ENCODE measurements around the gene ICE1. TPM values are rescaled to one million over a fixed set of nuclear protein-coding genes. Genes with fewer than 3 reads are reported as not detected.

ICE1 gene, protein sequence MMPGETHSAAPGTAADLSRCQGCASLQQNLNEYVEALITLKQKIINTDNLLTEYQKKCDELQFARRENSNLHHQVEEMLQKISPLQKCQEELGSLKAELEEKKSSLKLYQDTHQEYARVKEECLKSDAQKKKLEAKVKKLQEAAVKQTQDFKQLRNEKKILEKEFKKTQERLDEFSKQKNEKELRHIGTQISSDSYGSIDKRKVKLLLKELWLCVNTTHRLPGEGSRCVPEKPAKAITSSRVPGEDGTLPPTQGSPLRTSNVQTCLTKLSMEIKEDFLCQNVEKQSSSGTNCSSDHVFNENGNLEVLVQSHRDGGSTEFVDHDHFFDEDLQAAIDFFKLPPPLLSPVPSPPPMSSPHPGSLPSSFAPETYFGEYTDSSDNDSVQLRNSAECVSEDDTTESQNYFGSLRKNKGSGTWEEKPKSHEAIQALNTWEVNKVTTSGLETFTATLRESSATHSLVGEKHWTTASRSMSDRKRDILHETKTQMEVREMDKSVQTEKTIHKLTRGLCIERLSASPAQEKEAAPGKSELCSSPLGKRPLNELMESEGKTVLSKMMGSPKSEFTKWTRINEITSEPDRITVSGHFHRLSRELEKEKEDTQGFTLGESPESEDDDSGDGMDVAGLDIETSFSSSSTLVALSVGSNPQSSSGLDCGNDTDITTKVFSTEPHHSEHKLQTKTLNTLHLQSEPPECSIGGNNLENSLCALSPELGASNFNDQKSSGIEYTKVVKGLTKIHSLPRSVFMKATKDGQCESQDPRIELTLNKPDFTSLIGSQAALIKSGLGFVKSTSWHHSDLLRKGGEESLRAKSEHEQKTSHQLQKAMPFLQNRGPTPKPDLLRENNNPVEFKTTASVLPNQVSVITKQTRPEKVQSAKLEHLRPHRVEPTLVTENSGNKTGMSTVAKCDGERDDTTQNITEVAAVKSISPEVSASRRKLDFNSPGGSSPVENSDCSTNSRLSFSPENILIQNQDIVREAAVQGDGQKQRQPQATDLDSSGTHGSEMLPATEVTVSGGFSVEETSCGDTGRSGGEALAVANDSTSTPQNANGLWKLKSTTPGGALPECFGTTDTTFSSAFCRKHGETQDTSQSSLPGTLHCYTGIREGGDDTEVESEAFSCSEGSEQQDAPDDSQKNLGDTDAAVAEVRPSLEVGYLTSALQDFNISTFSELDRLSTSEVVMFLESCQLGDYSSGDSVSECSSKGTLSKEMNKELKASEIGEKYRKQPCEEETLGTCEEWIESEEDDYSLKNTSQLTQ (N-terminal part only)
- 10 to 100 TPM; 32.0 to 35.7 TPM for total RNA-seq
- polyA plus RNA-seq (ENCODE audit: insufficient read length in 2 of 2) = 10 to 100 TPM; 16.5 to 25.9 TPM
- long read RNA-seq, donor 1, partial matches to known transcripts = 12 of 12 reads
- long read RNA-seq, donor 1, other reads (novel, unspliced or antisense) = 0 of 12 reads
- long read RNA-seq, donor 2 = 0 reads
- long read RNA-seq, donor 3, partial matches to known transcripts = 5 of 5 reads
- long read RNA-seq, donor 3, other reads (novel, unspliced or antisense) = 0 of 5 reads
- long read RNA-seq, donor 4, partial matches to known transcripts = 0 of 1 reads
- long read RNA-seq, donor 4, other reads (novel, unspliced or antisense) = 0 of 1 reads

GRCh38 chr5:5421961-5422818, at the start of gene ICE1:
Gene ICE1 (plus strand): TSS chr5:5422677. CDS start chr5:5422916, 239 bp downstream.
- H3K9me3 ChIP-seq (ENCODE audit: control insufficient read depth, insufficient read depth, low read length) = no peaks in the 10 kb centered on the region
- peaks cover 17% of the 10 kb centered on the region for H3K4me1 ChIP-seq (ENCODE audit: control insufficient read depth, insufficient read depth, low read length)
- peak within 1 kb of the TSS; percentile 82 for H3K4me3 ChIP-seq (ENCODE audit: low read depth, low read length)
- H3K27ac ChIP-seq (ENCODE audit: low read depth, low read length) = peak within 1 kb of the TSS; percentile 99
- DNase-seq (ENCODE audit: low read depth in 4 of 6, low spot score in 6 of 6) = peak; percentile 93 to 99 (median 97)
- H3K36me3 ChIP-seq (ENCODE audit: control insufficient read depth, insufficient read depth, low read length) = peaks cover 2% of the 10 kb centered on the region
- H3K27me3 ChIP-seq (ENCODE audit: control insufficient read depth, insufficient read depth, low read length) = no peaks in the 10 kb centered on the region
- under 1% methylated on average over 66 of the region's 71 CpGs for WGBS (ENCODE audit: insufficient coverage)

GRCh38 chr5:5372930-5373329, 49.5 kb upstream of the ICE1 start:
- peaks cover 4% of the 10 kb centered on the region for H3K4me1 ChIP-seq (ENCODE audit: control insufficient read depth, insufficient read depth, low read length)
- no peaks in the 10 kb centered on the region for H3K9me3 ChIP-seq (ENCODE audit: control insufficient read depth, insufficient read depth, low read length)
- 90% methylated on average over 10 of the region's 10 CpGs for WGBS (ENCODE audit: insufficient coverage)
- no peaks in the 10 kb centered on the region for H3K36me3 ChIP-seq (ENCODE audit: control insufficient read depth, insufficient read depth, low read length)
- DNase-seq (ENCODE audit: low read depth in 4 of 6, low spot score in 6 of 6) = no peak
- H3K27ac ChIP-seq (ENCODE audit: low read depth, low read length) = no peak overlapping the region
- H3K27me3 ChIP-seq (ENCODE audit: control insufficient read depth, insufficient read depth, low read length) = no peaks in the 10 kb centered on the region
- no peak overlapping the region for H3K4me3 ChIP-seq (ENCODE audit: low read depth, low read length)

- 90% methylated on average over 2 of the region's 2 CpGs for WGBS (ENCODE audit: insufficient coverage)
- no peaks in the 10 kb centered on the region for H3K36me3 ChIP-seq (ENCODE audit: control insufficient read depth, insufficient read depth, low read length)
- no peak for DNase-seq (ENCODE audit: low read depth in 4 of 6, low spot score in 6 of 6)
- H3K4me3 ChIP-seq (ENCODE audit: low read depth, low read length) = no peak overlapping the region
- no peaks in the 10 kb centered on the region for H3K27me3 ChIP-seq (ENCODE audit: control insufficient read depth, insufficient read depth, low read length)
- peaks cover 4% of the 10 kb centered on the region for H3K4me1 ChIP-seq (ENCODE audit: control insufficient read depth, insufficient read depth, low read length)
- no peak overlapping the region for H3K27ac ChIP-seq (ENCODE audit: low read depth, low read length)
- H3K9me3 ChIP-seq (ENCODE audit: control insufficient read depth, insufficient read depth, low read length) = no peaks in the 10 kb centered on the region
Measured at GRCh38 chr5:5373351-5373989, 49.0 kb upstream of the ICE1 start.

- H3K9me3 ChIP-seq (ENCODE audit: control insufficient read depth, insufficient read depth, low read length) = no peaks in the 10 kb centered on the region
- no peaks in the 10 kb centered on the region for H3K27me3 ChIP-seq (ENCODE audit: control insufficient read depth, insufficient read depth, low read length)
- peaks cover 4% of the 10 kb centered on the region for H3K4me1 ChIP-seq (ENCODE audit: control insufficient read depth, insufficient read depth, low read length)
- H3K27ac ChIP-seq (ENCODE audit: low read depth, low read length) = no peak overlapping the region
- no peak overlapping the region for H3K4me3 ChIP-seq (ENCODE audit: low read depth, low read length)
- H3K36me3 ChIP-seq (ENCODE audit: control insufficient read depth, insufficient read depth, low read length) = no peaks in the 10 kb centered on the region
- no peak for DNase-seq (ENCODE audit: low read depth in 4 of 6, low spot score in 6 of 6)
- WGBS (ENCODE audit: insufficient coverage) = 85% methylated on average over 6 of the region's 6 CpGs
Measured at GRCh38 chr5:5374009-5374715, 48.3 kb upstream of the ICE1 start.

DNA sequence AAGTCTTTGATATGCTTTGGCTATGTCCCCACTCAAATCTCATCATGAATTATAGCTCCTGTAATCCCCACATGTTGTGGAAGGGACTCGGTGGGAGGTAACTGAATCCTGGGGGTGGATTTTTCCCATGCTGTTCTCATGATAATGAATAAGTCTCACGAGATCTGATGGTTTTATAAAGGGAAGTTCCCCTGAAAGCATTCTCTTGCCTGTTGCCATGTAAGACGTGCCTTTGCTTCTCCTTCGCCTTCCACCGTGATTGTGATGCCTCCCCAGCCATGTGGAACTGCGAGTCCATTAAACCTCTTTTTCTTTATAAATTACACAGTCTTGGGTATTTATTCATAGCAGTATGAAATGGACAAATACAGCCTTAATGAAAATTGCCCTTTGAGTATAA, 44.7 kb upstream of the ICE1 start:
- H3K9me3 ChIP-seq (ENCODE audit: control insufficient read depth, insufficient read depth, low read length) = no peaks in the 10 kb centered on the region
- WGBS (ENCODE audit: insufficient coverage) = no CpG with 5 or more reads among the region's 6 CpGs
- no peaks in the 10 kb centered on the region for H3K27me3 ChIP-seq (ENCODE audit: control insufficient read depth, insufficient read depth, low read length)
- no peaks in the 10 kb centered on the region for H3K4me1 ChIP-seq (ENCODE audit: control insufficient read depth, insufficient read depth, low read length)
- H3K4me3 ChIP-seq (ENCODE audit: low read depth, low read length) = no peak overlapping the region
- no peak for DNase-seq (ENCODE audit: low read depth in 4 of 6, low spot score in 6 of 6)
- no peak overlapping the region for H3K27ac ChIP-seq (ENCODE audit: low read depth, low read length)
- H3K36me3 ChIP-seq (ENCODE audit: control insufficient read depth, insufficient read depth, low read length) = no peaks in the 10 kb centered on the region

- peak in 1 of 6 donors; percentile 56 for DNase-seq (ENCODE audit: low read depth in 4 of 6, low spot score in 6 of 6)
- no peaks in the 10 kb centered on the region for H3K27me3 ChIP-seq (ENCODE audit: control insufficient read depth, insufficient read depth, low read length)
- no peak overlapping the region for H3K27ac ChIP-seq (ENCODE audit: low read depth, low read length)
- no peak overlapping the region for H3K4me3 ChIP-seq (ENCODE audit: low read depth, low read length)
- H3K36me3 ChIP-seq (ENCODE audit: control insufficient read depth, insufficient read depth, low read length) = no peaks in the 10 kb centered on the region
- H3K4me1 ChIP-seq (ENCODE audit: control insufficient read depth, insufficient read depth, low read length) = no peaks in the 10 kb centered on the region
- no CpG with 5 or more reads among the region's 3 CpGs for WGBS (ENCODE audit: insufficient coverage)
- H3K9me3 ChIP-seq (ENCODE audit: control insufficient read depth, insufficient read depth, low read length) = no peaks in the 10 kb centered on the region
Measured at GRCh38 chr5:5378531-5378930, 43.9 kb upstream of the ICE1 start.

GRCh38 chr5:5380298-5380697, 42.2 kb upstream of the ICE1 start:
- Histone ChIP-seq H3K9me3 (ENCODE audit: control insufficient read depth, insufficient read depth, low read length) (no peaks in the 10 kb centered on the region), H3K27ac (ENCODE audit: low read depth, low read length) (no peak overlapping the region), H3K27me3 (ENCODE audit: control insufficient read depth, insufficient read depth, low read length) (no peaks in the 10 kb centered on the region), H3K4me1 (ENCODE audit: control insufficient read depth, insufficient read depth, low read length) (peaks cover 2% of the 10 kb centered on the region), H3K4me3 (ENCODE audit: low read depth, low read length) (no peak overlapping the region), H3K36me3 (ENCODE audit: control insufficient read depth, insufficient read depth, low read length) (no peaks in the 10 kb centered on the region)
- 50% methylated on average over 1 of the region's 6 CpGs for WGBS (ENCODE audit: insufficient coverage)
- DNase-seq (ENCODE audit: low read depth in 4 of 6, low spot score in 6 of 6) = no peak
